ENCODE results near the gene KBTBD12.

The KBTBD12 gene

GRCh38 chr3:127987309-127987995 is 72.4 kb downstream of the KBTBD12 start:
- no peak for TF ChIP-seq CTCF (IDR thresholded peaks at IDR 0.05)
- H3K27ac ChIP-seq, result no peak overlapping the region
- H3K4me1 ChIP-seq, result no peaks in the 10 kb centered on the region
- H3K9ac ChIP-seq, result no peak overlapping the region
- no peak overlapping the region for H3K4me2 ChIP-seq (ENCODE audit: low read length)
- no peaks in the 10 kb centered on the region for H3K27me3 ChIP-seq (ENCODE audit: control insufficient read depth, insufficient read depth, low read length)
- H3K79me2 ChIP-seq, result no peaks in the 10 kb centered on the region
- no peaks in the 10 kb centered on the region for H3K9me3 ChIP-seq (ENCODE audit: control insufficient read depth, low read length)
- H3K4me3 ChIP-seq (ENCODE audit: low read depth, low read length), result no peak overlapping the region
- H3K36me3 ChIP-seq (ENCODE audit: control insufficient read depth, insufficient read depth, low read length), result no peaks in the 10 kb centered on the region
- no peak overlapping the region for H2AFZ ChIP-seq

- no peak overlapping the region for H3K27ac ChIP-seq
- H2AFZ ChIP-seq, result no peak overlapping the region
- H3K9me3 ChIP-seq (ENCODE audit: control insufficient read depth, low read length), result no peaks in the 10 kb centered on the region
These were observed 73.9 kb downstream of the KBTBD12 start for GRCh38 chr3:127988770-127989557.

GRCh38 chr3:127990051-127990450 is 75.0 kb downstream of the KBTBD12 start:
- Histone ChIP-seq H3K36me3 (ENCODE audit: control insufficient read depth, insufficient read depth, low read length) (no peaks in the 10 kb centered on the region), H2AFZ (peak overlapping the region; percentile 70), H3K9ac (no peak overlapping the region), H3K79me2 (no peaks in the 10 kb centered on the region), H3K4me3 (ENCODE audit: low read depth, low read length) (no peak overlapping the region), H3K4me1 (no peaks in the 10 kb centered on the region), H3K27ac (no peak overlapping the region), H3K4me2 (ENCODE audit: low read length) (no peak overlapping the region), H3K27me3 (ENCODE audit: control insufficient read depth, insufficient read depth, low read length) (no peaks in the 10 kb centered on the region), H3K9me3 (ENCODE audit: control insufficient read depth, low read length) (no peaks in the 10 kb centered on the region)
- no peak for TF ChIP-seq CTCF (IDR thresholded peaks at IDR 0.05)

More at GRCh38 chr3:127988770-127989557, 73.9 kb downstream of the KBTBD12 start:
- Histone ChIP-seq H3K79me2 (no peaks in the 10 kb centered on the region), H3K36me3 (ENCODE audit: control insufficient read depth, insufficient read depth, low read length) (no peaks in the 10 kb centered on the region), H3K4me2 (ENCODE audit: low read length) (no peak overlapping the region), H3K4me3 (ENCODE audit: low read depth, low read length) (no peak overlapping the region), H3K27me3 (ENCODE audit: control insufficient read depth, insufficient read depth, low read length) (no peaks in the 10 kb centered on the region), H3K4me1 (no peaks in the 10 kb centered on the region), H3K9ac (no peak overlapping the region)
- TF ChIP-seq CTCF (IDR thresholded peaks at IDR 0.05), result no peak

- no peak overlapping the region for H3K4me3 ChIP-seq (ENCODE audit: low read depth, low read length)
- no peaks in the 10 kb centered on the region for H3K4me1 ChIP-seq
- peak overlapping the region; percentile 70 for H2AFZ ChIP-seq
- no peaks in the 10 kb centered on the region for H3K79me2 ChIP-seq
- H3K9ac ChIP-seq, result no peak overlapping the region
- H3K4me2 ChIP-seq (ENCODE audit: low read length), result no peak overlapping the region
- H3K36me3 ChIP-seq (ENCODE audit: control insufficient read depth, insufficient read depth, low read length), result no peaks in the 10 kb centered on the region
- no peaks in the 10 kb centered on the region for H3K27me3 ChIP-seq (ENCODE audit: control insufficient read depth, insufficient read depth, low read length)
- no peaks in the 10 kb centered on the region for H3K9me3 ChIP-seq (ENCODE audit: control insufficient read depth, low read length)
- H3K27ac ChIP-seq, result no peak overlapping the region
- no peak for TF ChIP-seq CTCF (IDR thresholded peaks at IDR 0.05)
These were observed 75.4 kb downstream of the KBTBD12 start for GRCh38 chr3:127990461-127990860.

All from parathyroid adenoma (tissue), 2 donors.